Activated naive CD4-positive, alpha-beta T cell treated with anti-CD3 and anti-CD28 coated beads, Interleukin-2, amount 50 U/mL, for 72 hours (primary cell): Measurements from ENCODE around the gene TUBGCP6. TPM values are rescaled to one million over a fixed set of nuclear protein-coding genes. Genes with fewer than 3 reads are reported as not detected.
"Not testable (repeated sequence)": the region's sequence is repeated elsewhere in the genome, so short reads cannot be mapped to it uniquely, and the experiment has no call there.

Experiments used
- ATAC-seq, 2 donors: fragments of 150-1000 bp; cut with Tn5 transposase; 2 replicates each; pipeline ENCODE4 v1.10.0; 2021; ENCODE audit warnings: mild to moderate bottlenecking in 2 of 2, moderate library complexity in 2 of 2
- DNase-seq, 2 donors: peaks; one replicate each; pipeline ENCODE4 v3.0.0; 2021 to 2022; ENCODE audit warnings: low spot score in 2 of 2
- H3K27ac Mint-ChIP-seq, 2 donors: one replicate each; pipeline ENCODE4 v1.8.0; 2022; ENCODE audit warnings: mild to moderate bottlenecking in 2 of 2, mixed read lengths in 2 of 2
- H3K36me3 Mint-ChIP-seq, 2 donors: one replicate each; pipeline ENCODE4 v1.8.0; 2022; ENCODE audit warnings: mixed read lengths in 2 of 2
- H3K9me3 Mint-ChIP-seq, 2 donors: one replicate each; pipeline ENCODE4 v1.8.0; 2022; ENCODE audit warnings: mixed read lengths in 2 of 2
- total RNA-seq, 2 donors: library from RNA; stranded (reverse); gene quantifications; one replicate each; pipeline ENCODE4 v1.2.3, GENCODE V29; 2022

TUBGCP6 gene
- total RNA-seq, 2 donors from 2014 or later: 49.6 to 50.9 TPM

DNA sequence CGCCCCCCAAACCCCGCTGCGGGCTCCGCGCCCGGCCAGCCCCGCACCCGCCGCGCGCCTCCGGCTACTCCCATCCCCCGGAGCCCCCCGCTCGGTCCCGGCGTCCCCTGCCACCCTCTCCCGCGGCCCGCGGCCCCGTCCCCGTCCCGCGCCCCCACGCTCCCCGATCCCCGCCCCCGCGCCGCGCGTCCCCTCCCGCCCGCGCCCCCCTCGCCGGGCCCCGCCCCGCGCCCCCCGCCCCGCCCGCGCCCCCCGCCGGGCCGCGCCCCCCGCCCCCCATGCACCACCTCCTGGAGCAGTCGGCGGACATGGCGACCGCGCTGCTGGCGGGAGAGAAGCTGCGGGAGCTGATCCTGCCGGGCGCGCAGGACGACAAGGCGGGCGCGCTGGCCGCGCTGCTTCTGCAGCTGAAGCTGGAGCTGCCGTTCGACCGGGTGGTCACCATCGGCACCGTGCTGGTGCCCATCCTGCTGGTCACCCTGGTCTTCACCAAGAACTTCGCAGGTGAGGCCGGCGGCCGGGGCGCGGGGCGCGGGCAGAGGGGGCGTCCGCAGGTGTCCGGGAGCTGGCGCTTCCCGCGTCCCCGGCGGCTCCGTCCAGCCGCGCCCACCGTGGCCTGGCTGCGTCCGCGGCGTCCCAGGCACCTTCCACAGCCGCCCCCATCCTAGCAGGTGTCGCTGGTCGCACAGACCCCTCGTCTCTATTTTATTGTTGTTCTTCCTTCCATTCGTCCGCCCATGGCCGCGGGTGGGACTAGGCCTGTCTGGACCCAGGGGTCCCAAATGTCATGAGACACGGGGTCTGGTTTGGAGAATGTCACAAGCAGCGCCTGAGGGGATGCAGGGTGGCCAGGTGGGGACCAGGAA is 74.1 kb downstream of the TUBGCP6 start, which contains the start of gene PANX2:
TSS of gene PANX2 (plus strand) at position 279 of the 866 bp plus-strand sequence. CDS start at position 279, 0 bp downstream.
- H3K9me3 Mint-ChIP-seq: no peaks in the 10 kb centered on the region
- H3K27ac Mint-ChIP-seq: peak within 1 kb of the TSS; percentile 14 to 44
- ATAC-seq (peak in 1 of 2 donors; percentile 23), DNase-seq (peak in 1 of 2 donors; percentile 58)
- H3K36me3 Mint-ChIP-seq: no peaks in the 10 kb centered on the region

DNA sequence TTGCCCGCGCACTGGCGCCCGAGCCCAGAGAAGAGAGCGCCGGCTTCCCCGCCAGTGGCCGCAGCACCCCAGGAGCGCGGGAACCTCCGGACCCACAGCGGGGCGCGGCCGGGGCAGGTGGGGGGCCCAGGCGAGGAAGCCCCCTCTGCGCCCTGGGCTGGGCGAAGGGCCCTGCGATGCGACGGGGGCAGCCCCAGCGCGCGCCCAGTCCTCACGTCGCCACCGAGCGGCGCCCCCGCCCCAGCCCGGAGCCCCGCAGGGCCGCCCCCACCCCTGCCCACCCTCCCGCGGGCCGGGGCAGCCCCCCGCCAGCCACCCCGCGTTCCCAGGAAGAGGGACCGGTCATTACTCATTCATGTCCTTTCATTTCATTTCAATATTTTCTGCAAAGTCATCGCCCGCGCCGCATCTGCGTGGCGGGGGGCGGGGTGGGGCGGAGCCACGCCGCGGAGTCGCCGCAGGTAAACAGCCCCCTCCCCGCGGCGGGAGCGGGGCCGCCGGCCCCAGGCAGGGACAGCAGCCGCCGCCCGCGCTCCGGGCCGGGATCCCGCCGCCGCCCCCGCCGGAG is 75.0 kb downstream of the TUBGCP6 start:
- DNase-seq: peak; percentile 55 to 83
- H3K27ac Mint-ChIP-seq: no peak overlapping the region
- no peaks in the 10 kb centered on the region for H3K36me3 Mint-ChIP-seq
- no peaks in the 10 kb centered on the region for H3K9me3 Mint-ChIP-seq
- ATAC-seq: peak; percentile 82 to 85

DNA sequence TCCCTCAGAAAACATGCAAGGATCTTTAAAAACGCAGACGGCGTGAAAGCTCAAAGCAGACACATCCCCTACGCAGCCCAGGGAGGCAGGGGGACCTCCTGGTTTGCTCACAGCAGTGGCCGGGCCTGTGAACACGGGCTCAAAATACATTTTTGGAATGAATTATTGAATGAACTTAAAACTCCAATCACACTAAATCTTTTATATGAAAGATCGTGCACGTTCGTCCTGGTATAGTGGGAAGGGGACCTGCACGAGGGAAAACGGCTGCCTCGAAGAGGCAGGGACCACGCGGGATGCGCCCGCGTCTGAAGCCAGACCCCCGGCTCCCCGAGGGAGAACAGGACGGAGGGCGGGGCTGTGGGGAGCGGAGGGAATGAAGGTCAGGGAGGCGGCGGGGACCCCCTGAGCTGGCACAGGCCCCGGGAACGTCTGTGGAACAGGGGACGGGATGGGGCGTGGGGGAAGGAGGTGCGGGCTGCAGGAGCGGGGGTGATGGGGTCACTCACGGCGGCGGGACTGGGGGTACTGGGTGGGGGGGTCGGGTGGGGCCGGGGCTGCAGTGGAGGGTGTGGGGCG is 75.6 kb downstream of the TUBGCP6 start:
- ATAC-seq: no peak
- H3K27ac Mint-ChIP-seq: peak overlapping the region in 1 of 2 donors; percentile 55

GRCh38 chr22:50168490-50169180 is 76.2 kb downstream of the TUBGCP6 start:
- H3K36me3 Mint-ChIP-seq, DNase-seq, H3K27ac Mint-ChIP-seq, H3K9me3 Mint-ChIP-seq, ATAC-seq: not testable (repeated sequence)

More for the DNA sequence above, 75.6 kb downstream of the TUBGCP6 start:
- Mint-ChIP-seq H3K36me3 (no peaks in the 10 kb centered on the region), H3K9me3 (no peaks in the 10 kb centered on the region)
- DNase-seq: no peak

- DNase-seq (no peak), ATAC-seq (no peak)
- no peaks in the 10 kb centered on the region for H3K36me3 Mint-ChIP-seq
- H3K9me3 Mint-ChIP-seq: no peaks in the 10 kb centered on the region
- H3K27ac Mint-ChIP-seq: no peak overlapping the region
Observed at GRCh38 chr22:50167689-50168489, 76.9 kb downstream of the TUBGCP6 start.

Other genes starting within 250 kb of the TUBGCP6 start
- gene IL17REL, start 232.3 kb downstream of the TUBGCP6 start, total RNA-seq: under 1 TPM; 0.11 to 0.12 TPM
- not detected for gene TTLL8, start 186.7 kb downstream of the TUBGCP6 start, total RNA-seq
- under 1 TPM in 1 of 2 donors, not detected in 1; 0.29 TPM for gene MLC1, start 159.6 kb downstream of the TUBGCP6 start, total RNA-seq
- not detected for gene MOV10L1, start 155.0 kb downstream of the TUBGCP6 start, total RNA-seq
- 1 to 10 TPM; 2.1 to 2.5 TPM for gene PANX2, start 74.3 kb downstream of the TUBGCP6 start, total RNA-seq
- gene TRABD, start 59.1 kb downstream of the TUBGCP6 start, total RNA-seq: 10 to 100 TPM; 84.4 to 98.2 TPM
- 10 to 100 TPM; 22.5 to 23.4 TPM for gene SELENOO, start 44.0 kb downstream of the TUBGCP6 start, total RNA-seq
- gene HDAC10, start 6.2 kb upstream of the TUBGCP6 start, total RNA-seq: 10 to 100 TPM; 43.7 to 67.3 TPM
- 10 to 100 TPM in 1 of 2 donors, 1 to 10 TPM in 1; 7.1 to 14.2 TPM for gene MAPK12, start 16.7 kb upstream of the TUBGCP6 start, total RNA-seq
- gene MAPK11, start 25.4 kb upstream of the TUBGCP6 start, total RNA-seq: 10 to 100 TPM; 15.6 to 25.7 TPM
- gene PLXNB2, start 62.6 kb upstream of the TUBGCP6 start, total RNA-seq: 10 to 100 TPM; 10.3 to 13.1 TPM
- gene DENND6B, start 82.0 kb upstream of the TUBGCP6 start, total RNA-seq: 1 to 10 TPM; 4.1 to 4.3 TPM
- gene PPP6R2, start 98.3 kb upstream of the TUBGCP6 start, total RNA-seq: 10 to 100 TPM; 42.6 to 48.3 TPM
- gene SBF1, start 230.0 kb upstream of the TUBGCP6 start, total RNA-seq: 10 to 100 TPM; 99.3 to 99.8 TPM
- 1 to 10 TPM; 6.0 to 7.0 TPM for gene ADM2, start 236.5 kb upstream of the TUBGCP6 start, total RNA-seq
- gene MIOX, start 241.8 kb upstream of the TUBGCP6 start, total RNA-seq: under 1 TPM in 1 of 2 donors, not detected in 1; 0.25 TPM